DMS153 treated with DMSO at 0.1 percent for 48 hours (cell line): ENCODE data around the gene CFAP299.

Experiments used
- DNase-seq: peaks from one replicate; lab custom pipeline; 2025; ENCODE audit not compliant: unreplicated experiment; lab: John Stamatoyannopoulos, UW

The CFAP299 gene

DNA sequence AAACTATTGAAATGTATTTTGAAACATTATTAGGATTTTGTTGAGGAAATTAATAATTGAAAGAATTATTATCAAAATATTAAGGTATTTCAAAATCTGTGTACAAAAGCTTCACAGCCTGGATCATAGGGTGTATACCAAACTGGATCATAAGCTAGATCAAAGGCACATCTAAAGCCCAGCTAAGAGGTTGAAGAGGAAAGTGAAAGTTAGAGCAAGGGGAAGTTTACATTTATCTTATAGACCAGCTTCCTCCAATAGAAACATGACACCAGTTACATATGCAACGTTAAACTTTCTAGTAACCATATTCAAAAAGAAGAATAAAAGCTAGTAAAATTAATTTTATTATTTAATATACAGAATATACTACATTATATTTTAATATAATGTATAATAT is 467.8 kb downstream of the CFAP299 start:
- DNase-seq = no peak

- DNase-seq = no peak
Measured at GRCh38 chr4:80806472-80806871, 470.9 kb downstream of the CFAP299 start.

- DNase-seq = no peak
Measured at GRCh38 chr4:80809039-80809729, 473.7 kb downstream of the CFAP299 start.

DNA sequence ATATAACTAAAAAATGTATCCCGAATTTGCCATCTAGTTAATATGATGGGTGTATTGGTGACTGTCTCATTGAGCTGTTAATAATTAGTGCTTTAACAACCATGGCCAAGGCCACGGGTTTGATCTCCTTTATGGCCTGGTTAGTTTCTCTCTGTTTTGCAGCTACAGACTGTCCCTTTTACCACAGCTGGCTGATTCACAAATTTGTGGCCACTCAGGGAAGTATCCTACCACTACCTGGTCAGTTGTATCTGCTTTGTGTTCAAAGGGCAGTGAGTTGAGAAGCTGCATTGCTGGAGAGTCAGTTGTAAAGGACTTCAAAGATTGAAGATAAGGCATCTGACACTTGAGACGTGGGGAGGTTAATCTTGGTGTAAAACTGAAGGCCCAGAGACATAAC is 475.9 kb downstream of the CFAP299 start:
- DNase-seq = no peak

DNA sequence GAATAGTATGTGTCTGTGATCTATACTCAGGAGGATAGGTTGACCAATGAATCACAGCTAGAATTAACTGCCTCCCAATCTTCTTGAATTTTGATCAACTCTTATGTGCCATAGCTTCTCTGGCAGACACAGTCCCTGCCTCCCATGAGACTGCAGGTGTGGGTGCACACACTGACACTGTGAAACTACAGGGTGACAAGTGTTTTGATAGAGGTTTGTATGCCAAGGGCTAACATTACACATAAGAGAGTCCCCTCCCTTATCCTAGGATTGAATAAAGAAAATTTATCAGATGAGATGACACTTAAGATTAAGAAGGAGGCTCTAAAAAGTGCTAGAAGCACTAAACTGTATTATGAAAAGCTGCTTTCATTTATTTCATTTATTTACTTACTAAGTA is 476.6 kb downstream of the CFAP299 start:
- no peak for DNase-seq

GRCh38 chr4:80814266-80814665 is 478.7 kb downstream of the CFAP299 start:
- no peak for DNase-seq

- no peak for DNase-seq
Measured at GRCh38 chr4:80831383-80832361, 496.1 kb downstream of the CFAP299 start.

GRCh38 chr4:80839281-80839680 is 503.8 kb downstream of the CFAP299 start:
- no peak for DNase-seq

- DNase-seq = no peak
Measured at GRCh38 chr4:80839792-80840191, 504.3 kb downstream of the CFAP299 start.

- DNase-seq = no peak
Measured at GRCh38 chr4:80840396-80840795, 504.9 kb downstream of the CFAP299 start.

GRCh38 chr4:80841587-80842281 is 506.2 kb downstream of the CFAP299 start:
- no peak for DNase-seq

DNA sequence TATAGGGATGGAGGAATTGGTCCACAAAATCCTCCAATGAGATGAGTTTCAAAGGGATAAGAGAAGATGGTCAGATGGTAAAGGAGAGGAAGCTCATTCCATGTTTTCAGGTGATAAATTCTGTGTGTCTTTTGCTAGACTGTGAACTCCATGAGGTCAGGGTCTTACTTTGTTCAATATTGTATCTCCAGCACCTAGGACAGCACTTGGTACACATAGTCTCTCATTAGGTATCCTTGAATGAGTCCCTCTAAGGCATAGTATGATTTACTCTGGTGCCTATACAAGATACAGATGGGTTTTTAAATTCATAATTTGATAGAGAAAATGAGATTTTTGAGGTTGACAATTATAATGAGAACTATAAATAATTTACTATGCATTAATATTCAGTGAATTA is 510.7 kb downstream of the CFAP299 start:
- no peak for DNase-seq

DNA sequence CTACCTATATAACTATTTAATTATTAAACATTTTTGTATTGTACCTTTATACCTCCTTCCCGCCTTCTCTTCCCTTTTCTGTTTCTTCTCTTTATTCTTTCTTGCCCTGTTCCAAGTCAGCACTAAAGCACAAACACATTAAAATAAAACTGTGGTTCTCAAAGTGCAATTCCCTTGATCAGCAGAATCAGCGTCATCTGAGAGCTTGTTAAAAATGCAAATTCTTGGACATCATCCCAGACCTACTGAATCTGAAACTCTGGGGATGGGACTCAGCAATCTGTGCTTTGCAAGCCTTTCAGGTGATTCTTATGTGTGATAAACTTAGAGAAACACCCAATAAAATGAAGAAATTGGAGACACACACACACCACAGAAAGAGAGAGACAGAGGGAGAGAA is 516.5 kb downstream of the CFAP299 start:
- no peak for DNase-seq

DNA sequence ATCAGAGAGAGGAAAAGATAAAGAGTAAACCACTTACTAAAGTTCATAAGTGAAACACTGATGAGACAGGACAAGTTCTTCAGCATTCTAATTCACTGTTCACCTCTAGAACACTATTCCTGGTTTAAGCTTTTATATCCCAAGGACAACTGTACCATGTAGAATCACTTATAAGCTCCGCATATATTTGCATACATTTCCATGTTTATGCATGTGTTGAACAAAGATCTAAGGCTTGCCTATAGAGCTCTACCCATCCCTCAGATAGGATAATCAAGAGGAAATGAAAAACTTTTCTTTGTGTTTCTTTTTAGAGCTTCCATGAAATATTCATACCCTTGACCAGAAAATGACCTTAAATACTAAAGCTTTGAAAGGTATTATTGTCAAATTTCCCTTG is 538.0 kb downstream of the CFAP299 start:
- no peak for DNase-seq

- no peak for DNase-seq
Measured at GRCh38 chr4:80874979-80875378, 539.4 kb downstream of the CFAP299 start.

- DNase-seq = no peak
Measured at GRCh38 chr4:80875642-80876041, 540.1 kb downstream of the CFAP299 start.

- DNase-seq = no peak
Measured at GRCh38 chr4:80876810-80877209, 541.3 kb downstream of the CFAP299 start.

DNA sequence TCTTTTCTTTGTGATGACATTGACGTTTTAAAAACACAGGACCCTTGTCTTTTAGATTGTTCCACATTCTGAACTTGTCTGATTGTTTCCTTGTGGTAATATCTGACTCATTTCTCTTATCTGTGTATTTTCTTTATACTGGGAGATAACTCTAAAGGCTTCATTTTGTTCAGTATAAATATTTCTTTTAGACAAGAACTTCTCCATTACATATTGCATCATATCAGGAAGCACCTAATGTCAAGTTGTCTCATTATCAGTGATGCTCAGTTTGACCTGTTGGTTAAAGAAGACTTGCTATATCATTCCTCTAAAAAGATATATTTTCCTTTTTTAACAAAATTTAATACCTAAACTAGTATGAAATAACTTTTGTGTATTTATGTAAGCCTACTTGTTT is 542.7 kb downstream of the CFAP299 start:
- no peak for DNase-seq

- no peak for DNase-seq
Measured at GRCh38 chr4:80897537-80898303, 562.2 kb downstream of the CFAP299 start.

GRCh38 chr4:80900908-80901307 is 565.4 kb downstream of the CFAP299 start:
- DNase-seq = no peak

DNA sequence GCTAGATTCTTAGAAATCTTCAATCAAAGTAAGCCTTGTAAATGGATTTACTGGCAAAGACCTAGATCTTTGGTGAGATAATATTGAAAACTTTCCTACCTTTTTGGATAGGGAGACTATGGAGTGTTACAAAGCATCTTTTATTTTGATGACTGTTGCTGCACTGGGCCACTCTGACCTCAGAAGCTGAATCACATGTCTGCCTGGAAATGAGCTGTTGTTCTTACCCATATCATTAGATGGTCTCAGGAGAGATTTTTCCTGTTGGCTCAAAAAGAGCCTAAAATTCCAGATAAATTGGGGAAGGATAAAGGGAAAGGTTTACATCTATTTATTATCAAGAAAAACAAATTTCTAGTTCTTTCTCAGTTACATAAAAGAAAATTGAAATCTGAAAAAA is 567.5 kb downstream of the CFAP299 start:
- DNase-seq = no peak
